Stimulated activated CD8-positive, alpha-beta memory T cell treated with anti-CD3 and anti-CD28 coated beads, Interleukin-15, amount 100 ng/mL, for 1 hour (primary cell): ENCODE results near the gene NRG3.

Source experiments
- DNase-seq: peaks from one replicate; pipeline ENCODE4 v3.0.0-alpha.2; 2020; ENCODE audit warnings: low read depth

Gene NRG3

GRCh38 chr10:82221056-82221455 is 346.1 kb downstream of the NRG3 start:
- no peak for DNase-seq

GRCh38 chr10:82221601-82222149 is 346.7 kb downstream of the NRG3 start:
- no peak for DNase-seq

- DNase-seq = no peak
Measured at GRCh38 chr10:82228701-82229100, 353.7 kb downstream of the NRG3 start.

DNA sequence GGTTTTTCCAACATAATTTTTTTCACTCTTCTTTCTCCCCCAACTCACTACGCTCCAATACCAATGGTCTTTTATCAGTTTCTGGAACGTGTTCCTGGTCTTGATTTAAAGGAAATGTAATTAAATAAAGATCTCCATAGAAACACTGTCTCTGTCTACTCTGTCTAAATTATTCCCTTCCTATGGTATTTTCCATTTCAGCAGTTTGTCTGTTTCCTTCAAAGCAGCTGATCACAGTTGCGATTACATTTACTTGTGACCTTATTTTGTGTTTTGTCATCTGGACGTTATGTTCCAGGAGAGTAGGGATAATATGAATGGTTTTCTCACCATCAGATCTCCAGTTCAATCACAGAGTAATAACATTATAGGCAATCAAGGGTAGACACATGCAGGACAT is 359.2 kb downstream of the NRG3 start:
- no peak for DNase-seq

- no peak for DNase-seq
Measured at GRCh38 chr10:82236084-82236731, 361.2 kb downstream of the NRG3 start.

DNA sequence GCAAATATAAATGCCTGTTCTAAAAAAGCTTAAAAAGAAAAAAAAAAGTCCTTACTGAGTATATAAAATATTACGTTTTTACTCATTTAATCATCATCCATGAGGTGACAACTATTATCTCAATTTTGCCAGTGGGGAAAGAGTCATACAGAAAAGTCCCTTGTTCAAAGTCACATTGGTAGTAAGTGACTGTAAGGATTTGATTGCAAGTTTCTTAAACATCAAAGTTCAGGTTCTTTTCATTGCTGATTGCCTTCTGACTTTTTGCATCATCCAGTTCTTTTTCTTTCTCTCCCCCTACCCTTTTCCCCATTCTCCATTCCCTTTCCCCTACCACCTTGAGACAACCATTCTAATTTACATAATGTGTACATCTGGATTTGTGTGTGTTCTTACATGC is 363.3 kb downstream of the NRG3 start:
- DNase-seq = no peak

- no peak for DNase-seq
Measured at GRCh38 chr10:82240408-82240807, 365.4 kb downstream of the NRG3 start.

DNA sequence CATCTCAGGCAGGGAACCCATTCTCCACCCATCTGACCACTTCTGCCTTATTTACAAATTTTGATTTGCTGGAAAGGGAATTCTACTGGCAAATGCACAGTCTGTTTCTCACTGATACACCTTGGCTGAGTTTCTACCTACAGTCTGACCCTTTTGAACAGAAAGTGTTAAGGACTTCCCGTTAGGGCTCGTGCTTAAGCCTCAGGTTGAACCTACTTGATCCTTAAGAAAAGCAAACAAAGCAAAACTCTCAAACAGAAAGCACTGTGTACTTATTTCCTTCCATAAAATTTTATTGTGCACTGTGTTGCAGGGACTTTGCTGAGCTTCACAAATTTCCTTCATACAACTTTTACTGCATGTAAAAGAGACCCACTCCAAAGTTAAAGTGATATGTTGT is 367.8 kb downstream of the NRG3 start:
- no peak for DNase-seq

GRCh38 chr10:82245157-82245556 is 370.2 kb downstream of the NRG3 start:
- no peak for DNase-seq

DNA sequence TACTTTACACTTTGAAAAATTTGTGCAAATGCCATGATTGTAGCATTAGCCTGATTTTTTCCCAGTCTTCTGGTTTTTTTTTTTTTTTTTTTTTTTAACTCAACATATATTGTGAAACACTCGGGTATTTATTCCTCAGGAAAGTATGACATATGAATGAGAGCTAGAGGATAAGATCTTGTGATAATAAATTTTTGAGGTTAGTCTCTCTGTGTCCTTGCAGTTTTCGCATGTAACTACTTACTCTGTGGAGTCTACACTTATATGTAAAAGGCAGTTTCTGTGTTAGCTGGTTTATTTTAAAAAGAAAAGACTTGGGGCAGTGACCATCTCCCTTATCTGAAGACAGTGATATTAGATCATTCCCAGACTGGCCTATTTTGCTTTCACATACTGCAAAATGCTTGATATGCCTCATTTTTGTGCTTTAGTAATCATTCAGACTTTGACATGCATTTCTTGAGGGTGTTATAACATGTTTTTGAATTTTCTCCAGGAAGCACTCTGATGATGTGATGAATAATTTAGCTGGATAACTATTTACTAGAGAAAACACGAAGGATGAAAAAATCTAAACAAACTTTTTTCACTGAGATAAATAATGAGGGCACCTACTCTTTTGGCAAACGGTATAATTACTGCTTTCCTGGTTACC is 371.0 kb downstream of the NRG3 start:
- DNase-seq = no peak

DNA sequence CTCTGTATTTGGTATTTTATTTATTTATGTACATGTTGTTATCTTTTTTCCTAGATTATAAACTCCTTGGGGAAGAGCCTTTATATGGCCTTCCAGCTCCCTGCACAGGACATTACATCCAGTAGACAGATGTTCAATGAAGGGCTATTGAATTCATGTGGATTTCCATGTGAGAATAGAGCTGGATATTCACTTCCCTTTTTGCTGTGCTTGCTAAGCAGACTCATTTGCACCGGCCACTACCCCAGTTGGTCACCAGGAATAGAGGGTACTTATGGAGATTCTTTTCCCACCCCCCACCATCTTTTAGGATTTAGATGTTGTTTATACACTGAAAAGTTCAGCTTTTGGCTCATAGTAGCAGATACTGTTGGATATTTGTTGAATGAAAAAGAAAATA is 374.1 kb downstream of the NRG3 start:
- no peak for DNase-seq

- DNase-seq = no peak
Measured at GRCh38 chr10:82251222-82251906, 376.4 kb downstream of the NRG3 start.

DNA sequence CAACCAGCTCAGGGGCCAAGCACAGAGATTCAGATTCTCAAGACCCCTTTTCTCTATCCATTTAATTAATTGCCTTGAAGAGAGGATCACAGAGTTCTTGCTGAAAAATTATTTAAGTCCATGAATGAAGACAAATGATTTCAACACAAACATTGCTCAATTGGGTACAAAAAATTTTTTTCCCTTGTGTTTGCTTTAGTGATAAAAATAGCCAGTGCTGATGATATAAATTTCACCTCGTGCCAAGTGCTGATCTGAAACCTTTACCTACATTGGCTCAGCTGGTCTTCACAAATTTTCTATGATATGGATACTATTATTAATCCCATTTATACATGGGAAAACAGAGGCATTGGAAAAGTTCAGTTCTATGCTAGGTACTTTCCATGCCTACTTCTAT is 377.1 kb downstream of the NRG3 start:
- no peak for DNase-seq

DNA sequence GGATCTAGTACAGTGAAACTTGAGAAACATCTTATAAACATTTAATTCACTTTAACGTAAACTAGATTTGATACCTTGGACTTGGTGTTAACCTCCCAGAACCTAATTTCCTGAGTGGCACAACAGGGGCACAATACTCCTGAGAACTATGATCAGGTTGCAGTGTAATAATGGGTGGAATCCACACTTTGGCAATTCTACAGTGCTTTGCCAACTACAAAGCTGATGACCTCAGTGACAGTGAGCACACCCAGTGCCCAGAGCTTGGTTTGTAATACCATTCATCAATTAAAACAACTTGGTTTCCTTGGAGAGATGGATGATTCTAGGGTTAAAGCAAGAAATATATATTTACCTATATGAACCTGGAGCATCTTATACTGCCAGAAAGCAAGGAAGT is 379.2 kb downstream of the NRG3 start:
- DNase-seq = no peak

DNA sequence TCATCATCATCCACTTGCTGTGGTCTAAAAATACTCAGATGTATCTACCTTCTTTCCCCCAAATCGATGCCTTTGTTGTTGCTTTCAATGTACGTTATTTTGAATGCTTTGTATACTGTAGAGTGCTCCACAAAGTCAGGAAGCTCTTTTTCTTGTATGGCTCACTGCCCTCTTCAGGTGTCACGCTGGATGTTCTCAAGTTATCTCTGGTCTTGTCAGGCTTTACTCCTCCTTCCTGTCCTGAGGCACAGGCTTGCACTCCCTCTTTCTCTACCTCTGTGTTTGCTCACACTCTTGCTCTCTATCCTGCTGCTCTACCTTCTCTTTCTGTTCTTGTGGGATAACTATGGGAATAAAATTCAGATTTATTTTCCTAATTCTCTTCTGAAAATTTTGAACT is 381.3 kb downstream of the NRG3 start:
- DNase-seq = no peak

- no peak for DNase-seq
Measured at GRCh38 chr10:82266438-82266837, 391.4 kb downstream of the NRG3 start.

DNA sequence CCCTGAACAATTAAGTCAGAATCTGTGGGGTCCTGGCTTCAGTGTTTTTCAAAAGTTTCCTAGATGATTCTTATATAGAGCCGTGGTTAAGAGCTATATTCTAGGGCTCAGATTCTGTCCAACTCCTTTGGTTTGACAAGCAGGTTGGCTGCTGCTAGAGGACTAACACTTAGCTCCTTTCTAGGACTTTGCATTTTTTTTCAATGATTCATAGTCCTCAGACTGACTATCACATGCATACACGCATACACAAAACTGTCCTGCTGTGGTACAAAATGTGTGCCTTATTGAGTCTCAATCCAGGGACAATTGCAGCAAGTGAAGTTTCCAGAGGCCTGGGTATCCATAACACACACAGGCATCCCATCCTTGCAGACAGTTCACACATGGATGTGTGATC is 392.0 kb downstream of the NRG3 start:
- DNase-seq = no peak

DNA sequence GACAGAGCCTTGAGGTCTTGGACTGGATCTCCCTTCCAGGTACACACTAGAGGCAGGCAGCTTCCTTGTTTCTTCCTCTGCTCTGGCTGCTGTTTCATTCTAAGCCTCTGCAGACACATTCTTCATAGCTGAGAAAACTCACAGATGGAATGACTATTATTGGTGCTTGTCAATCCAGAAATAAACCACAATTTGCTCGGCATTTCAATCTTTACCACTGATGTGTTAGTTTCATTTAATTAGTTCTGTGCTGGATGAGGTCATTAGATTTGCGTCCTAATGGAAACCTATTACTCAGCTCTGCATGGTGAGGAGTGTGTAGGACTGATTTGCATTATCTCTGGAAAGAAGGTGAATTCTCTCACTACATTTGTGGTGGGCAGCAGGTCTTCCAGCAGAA is 392.5 kb downstream of the NRG3 start:
- no peak for DNase-seq

DNA sequence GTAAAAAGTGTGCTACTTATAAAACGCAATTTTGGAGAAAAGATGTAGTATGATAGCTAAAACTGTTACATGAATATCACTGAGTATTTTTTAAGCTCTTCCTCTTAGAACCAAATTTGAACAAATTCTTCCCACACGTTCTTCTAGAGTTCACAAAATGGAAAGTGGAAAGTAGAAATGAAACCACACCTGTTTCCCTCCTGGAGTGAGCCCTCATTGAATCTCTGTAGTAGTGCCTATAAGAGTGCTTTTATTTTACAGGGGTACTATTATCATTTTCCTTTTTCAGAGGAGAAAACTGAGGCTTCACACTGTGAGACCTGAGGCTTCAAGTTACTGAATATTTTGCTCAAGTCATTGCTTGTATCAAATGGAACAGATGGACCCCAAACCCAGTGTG is 393.0 kb downstream of the NRG3 start:
- DNase-seq = no peak

- DNase-seq = no peak
Measured at GRCh38 chr10:82277591-82277990, 402.6 kb downstream of the NRG3 start.

DNA sequence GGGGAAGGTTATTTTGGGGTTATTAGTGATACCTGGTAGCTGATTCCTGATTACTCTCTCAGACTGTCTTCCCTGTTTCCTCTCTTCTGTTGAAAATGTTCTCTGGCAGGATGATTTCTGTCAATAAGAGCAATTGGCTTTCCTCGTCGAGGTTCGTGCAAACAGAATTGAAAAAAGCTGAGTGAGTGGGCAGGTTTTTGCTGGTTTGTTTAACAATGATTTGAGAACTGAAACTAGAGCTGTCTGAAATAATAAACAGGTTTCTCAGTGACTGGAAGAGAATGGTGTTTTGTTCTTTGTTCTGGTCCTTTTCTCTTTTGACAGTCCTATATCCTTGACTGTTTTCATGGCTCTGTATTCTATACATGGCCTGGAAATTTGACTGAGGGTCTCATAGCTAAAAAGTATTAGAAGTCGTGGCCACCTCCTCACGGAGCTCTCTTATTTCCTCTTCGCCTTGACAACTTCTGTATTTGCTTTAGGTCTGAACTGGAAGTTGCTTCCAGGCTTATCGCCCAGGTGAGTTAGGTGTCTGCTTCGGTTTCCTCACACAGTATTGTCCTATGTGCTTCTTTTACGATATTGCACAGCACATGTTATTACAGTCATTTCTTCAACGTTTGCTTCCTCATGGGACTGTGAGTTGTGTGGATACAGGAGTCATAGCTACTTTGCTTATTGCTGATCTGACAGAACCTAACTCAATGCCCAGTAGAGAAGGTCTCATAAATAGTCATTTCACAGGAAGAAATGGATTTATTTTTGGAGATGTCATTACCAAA is 403.6 kb downstream of the NRG3 start:
- DNase-seq = no peak

GRCh38 chr10:82282782-82283456 is 407.9 kb downstream of the NRG3 start:
- DNase-seq = no peak
